ENCODE measurements around the gene FNDC10.

The FNDC10 gene

DNA sequence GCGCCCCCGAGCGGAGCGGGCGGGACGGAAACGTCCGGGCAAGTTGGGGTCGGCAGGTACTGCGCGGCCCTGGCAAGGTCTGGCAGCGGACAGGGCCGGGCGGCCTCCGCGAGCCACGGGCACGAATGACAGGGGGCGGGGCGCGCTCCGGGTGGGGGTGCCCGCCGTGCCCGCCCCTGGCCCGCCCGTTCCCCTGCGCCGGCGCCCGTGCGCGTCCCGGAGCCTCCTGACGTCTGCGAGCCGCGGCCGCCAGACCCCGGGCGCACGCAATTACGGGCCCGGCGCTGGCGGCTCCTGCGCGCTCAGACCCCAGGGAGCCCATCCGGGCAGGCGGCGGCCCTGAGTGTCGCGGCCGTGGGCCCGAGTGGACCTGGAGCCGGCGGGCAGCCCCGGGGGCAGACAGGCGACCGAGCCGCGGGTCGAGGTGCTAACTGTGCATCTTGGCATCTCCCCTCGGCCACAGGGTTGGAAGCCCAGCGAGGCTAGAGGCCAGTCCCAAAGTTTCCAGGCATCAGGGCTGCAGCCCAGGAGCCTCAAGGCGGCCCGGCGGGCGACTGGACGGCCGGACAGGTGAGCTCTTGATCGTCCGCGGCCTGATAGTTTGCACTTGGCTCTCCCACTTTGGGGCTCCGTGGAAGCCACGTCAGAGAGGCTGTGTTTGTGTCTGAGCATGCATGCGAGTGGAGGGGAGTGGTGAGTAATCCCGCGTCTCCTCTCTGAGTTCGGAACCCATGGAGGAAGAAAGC is 16.3 kb upstream of the FNDC10 start:
- DNase-seq (ENCODE audit: low spot score) = peak; percentile 82

DNA sequence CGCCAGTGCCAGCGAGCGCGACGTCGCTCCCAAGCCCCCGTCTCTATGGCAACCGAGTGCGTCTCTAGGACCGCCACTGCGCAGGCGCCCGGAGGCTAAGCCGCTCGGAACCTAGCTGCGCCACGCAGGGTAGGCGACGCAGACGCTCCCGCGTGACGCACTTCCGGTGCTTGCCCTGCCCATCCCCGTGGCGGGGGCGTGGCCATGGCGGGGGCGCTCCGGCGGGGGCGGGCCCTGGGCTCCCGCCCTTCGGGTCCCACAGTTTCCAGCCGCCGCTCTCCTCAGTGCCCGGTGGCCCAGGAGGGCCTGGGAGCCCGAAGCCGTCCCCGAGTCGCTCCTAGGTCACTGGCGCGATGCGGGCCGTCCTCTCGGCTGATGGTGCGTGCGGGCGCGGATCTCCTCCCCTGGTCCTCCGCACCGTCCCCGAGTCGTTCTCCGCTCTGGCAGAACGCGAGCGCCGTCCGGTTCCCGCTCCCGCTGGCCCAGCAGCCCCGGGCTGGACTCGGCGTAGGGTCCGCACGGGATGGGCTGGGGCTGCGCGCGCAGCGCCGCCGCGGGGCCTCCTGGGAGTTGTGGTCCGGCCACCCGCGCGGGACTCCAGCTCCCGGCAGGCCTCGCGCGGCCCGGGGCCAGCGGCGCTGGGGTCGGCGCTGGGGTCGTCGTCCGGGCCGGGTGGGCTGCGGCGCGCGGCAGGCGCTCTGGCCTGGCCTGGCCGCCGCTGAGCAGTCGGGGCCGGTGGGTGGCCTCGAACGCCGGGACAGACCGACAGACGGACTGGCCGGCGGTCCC is 15.5 kb upstream of the FNDC10 start, which contains the start of gene MIB2:
TSS of gene MIB2 (plus strand) at position 245 of the 789 bp plus-strand sequence. CDS start 7,953 bp downstream, outside the sequence.
- DNase-seq (ENCODE audit: low spot score) = peak; percentile 98

DNA sequence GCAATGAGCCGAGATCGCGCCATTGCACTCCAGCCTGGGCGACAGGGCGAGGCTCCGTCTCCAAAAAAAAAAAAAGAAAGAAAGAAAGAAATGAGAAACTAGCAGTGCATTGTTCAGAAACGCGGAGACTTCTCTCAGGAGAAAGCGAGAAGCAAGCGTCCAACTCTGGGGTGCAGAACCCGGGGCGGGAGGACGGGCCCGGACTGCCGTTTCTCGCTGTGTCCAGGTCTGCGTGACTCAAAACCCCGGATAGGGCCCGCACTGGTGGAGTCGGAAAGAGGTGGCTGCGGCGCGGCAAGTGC is 15.0 kb upstream of the FNDC10 start:
- DNase-seq (ENCODE audit: low spot score) = no peak

DNA sequence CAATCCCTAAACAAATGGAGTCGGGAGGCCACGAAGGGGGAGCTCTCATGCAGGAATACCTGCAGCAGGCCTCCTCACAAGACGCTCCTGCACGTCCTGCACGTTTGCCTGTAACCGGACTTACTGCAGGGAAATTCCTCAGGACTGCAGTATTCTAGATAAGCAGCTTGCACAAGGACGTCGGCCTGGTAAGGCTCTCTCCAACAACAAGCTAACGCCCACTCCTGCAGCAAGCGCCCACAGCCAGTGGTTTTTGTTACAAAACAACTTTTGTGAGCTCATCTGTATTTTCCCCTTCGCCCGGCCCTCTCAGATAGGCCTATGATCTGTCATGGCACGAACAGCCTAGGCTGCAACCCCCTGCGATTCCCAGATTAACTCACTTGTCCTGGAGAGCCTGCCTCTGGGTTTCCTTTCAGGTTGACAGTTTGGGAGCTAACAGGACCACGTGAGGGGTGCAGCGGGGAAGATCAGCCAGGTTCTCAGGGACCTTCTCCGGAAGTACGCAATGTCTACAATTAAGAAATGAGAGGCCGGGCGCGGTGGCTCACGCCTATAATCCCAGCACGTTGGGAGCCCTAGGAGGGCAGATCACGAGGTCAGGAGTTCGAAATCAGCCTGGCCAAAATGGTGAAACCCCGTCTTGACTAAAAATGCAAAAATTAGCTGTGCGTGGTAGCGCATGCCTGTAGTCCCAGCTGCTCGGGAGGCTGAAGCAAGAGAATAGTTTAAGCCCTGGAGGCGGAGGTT is 14.4 kb upstream of the FNDC10 start:
- peak; percentile 48 for DNase-seq (ENCODE audit: low spot score)

DNA sequence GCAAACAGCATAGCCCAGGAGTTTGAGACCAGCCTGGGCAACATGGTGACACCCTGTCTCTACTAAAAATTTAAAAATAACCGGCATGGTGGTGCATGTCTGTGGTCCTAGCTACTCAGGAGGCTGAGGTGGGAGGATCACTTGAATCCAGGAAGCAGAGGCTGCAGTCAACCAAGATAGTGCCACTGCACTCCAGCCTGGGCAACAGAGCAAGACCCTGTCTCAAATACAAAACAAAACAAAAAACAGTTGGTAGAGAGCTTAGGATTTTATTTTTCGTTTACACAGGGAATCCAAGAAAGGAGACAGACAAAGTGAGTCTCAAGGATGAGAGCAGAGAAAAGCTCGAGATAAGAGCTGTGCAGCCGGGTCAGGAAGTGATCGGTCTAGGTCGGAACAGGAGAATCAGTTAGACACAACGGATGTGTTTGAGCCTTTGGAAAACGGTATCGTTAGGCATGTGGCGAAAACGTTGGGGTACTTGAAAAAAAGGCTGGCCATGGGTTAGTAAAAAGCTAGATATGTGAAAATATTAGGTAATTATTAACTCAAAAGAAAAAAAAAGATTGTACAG is 13.7 kb upstream of the FNDC10 start:
- DNase-seq (ENCODE audit: low spot score) = no peak

DNA sequence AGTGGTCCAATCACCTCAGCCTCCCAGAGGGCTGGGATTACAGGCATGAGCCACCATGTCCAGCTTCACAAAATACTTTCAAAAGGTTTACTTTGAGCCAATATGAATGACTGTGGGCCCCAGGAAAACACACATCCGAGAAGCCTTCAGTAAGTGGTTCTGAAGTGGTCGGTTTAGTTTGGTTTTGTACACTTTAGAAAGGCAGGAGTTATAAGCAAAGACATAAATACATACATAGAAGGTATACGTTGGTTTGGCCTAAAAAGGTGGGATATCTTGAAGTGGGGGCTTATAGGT is 12.1 kb upstream of the FNDC10 start:
- DNase-seq (ENCODE audit: low spot score) = no peak

DNA sequence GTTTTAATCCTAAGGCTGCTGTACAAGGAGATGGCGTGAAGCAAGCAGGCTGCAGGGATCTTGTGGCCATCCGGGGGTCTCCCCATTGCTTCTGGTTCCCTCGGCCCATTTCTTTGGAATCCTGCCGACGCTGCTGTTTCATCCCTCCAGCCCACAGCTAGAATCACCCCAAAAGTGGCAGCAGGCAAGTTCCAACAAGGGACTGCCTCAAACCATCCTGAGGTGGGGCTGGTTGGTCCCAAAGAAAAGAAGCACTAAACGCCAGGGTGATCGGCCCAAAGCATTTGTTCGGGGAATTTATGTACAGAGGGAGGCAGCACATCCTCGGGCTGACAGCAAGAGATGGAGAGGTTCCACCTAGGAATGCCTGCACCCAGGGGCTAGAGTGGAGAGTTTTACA is 10.9 kb upstream of the FNDC10 start:
- no peak for DNase-seq (ENCODE audit: low spot score)

DNA sequence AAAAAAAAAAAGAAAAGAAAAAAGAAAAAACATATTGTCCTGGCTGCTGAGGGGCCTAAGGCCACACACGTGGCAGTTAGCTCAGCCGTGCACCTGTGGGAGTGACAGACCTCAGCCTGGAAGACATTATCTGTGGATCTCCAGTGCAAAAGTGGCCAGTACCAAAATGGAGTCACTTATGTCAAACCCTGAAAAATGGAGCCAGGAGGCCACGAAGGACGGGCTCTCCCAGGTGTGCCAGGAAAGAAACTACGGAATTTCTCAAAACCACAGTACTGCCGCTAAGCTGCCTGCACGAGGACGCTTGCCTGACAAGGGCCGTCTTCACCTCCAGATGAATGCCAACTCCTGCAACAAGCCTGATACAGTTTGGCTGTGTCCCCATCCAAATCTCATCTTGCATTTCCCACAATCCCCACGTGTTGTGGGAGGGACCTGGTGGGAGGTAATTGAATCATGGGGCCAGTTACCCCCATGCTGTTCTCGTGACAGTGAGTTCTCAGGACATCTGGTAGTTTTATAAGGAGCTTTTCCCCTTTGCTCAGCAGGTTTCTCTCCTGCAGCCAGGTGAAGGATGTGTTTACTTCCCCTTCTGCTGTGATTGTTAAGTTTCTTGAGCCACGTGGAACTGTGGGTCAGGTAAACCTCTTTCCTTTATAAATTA is 10.0 kb upstream of the FNDC10 start:
- DNase-seq (ENCODE audit: low spot score) = no peak

DNA sequence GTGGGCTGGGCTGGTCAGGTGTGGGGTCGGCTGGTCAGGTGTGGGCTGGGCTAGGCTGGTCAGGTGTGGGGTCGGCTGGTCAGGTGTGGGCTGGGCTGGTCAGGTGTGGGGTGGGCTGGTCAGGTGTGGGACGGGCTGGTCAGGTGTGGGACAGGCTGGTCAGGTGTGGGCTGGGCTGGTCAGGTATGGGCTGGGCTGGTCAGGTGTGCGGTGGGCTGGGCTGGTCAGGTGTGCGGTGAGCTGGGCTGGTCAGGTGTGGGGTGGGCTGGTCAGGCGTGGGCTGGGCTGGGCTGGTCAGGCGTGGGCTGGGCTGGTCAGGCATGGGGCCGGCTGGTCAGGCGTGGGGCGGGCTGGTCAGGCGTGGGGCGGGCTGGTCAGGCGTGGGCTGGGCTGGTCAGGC is 6.3 kb upstream of the FNDC10 start:
- DNase-seq (ENCODE audit: low spot score) = no peak

DNA sequence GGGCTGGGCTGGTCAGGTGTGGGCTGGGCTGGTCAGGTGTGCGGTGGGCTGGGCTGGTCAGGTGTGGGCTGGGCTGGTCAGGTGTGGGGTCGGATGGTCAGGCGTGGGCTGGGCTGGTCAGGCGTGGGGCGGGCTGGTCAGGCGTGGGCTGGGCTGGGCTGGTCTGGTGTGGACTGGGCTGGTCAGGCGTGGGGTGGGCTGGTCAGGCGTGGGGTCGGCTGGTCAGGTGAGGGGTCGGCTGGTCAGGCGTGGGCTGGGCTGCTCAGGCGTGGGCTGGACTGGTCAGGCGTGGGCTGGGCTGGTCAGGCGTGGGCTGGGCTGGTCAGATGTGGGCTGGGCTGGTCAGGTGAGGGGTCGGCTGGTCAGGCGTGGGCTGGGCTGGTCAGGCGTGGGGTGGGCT is 5.8 kb upstream of the FNDC10 start:
- no peak for DNase-seq (ENCODE audit: low spot score)

DNA sequence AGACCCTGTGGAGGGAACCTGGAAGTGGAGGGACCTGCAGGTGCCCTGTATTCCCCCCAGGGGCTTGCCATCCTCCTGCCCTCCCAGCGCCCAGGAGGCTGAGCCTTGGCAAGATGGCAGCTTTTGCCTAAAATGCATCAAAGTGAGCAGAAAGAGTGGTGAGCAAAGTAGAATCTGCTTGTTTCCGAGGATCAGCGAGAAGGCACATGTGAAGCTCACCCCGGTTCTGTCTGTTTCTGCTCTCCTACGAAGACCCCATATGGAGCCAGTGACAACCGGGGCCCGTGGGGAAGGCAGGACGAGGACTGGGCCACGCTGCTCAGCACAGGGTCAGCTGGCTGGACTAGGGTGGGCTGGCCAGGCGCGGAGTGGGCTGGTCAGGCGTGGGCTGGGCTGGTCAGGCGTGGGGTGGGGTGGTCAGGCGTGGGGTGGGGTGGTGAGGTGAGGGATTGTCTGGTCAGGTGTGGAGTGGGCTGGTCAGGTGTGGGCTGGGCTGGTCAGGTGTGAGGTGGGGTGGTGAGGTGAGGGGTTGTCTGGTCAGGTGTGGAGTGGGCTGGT is 5.2 kb upstream of the FNDC10 start:
- DNase-seq (ENCODE audit: low spot score) = no peak

DNA sequence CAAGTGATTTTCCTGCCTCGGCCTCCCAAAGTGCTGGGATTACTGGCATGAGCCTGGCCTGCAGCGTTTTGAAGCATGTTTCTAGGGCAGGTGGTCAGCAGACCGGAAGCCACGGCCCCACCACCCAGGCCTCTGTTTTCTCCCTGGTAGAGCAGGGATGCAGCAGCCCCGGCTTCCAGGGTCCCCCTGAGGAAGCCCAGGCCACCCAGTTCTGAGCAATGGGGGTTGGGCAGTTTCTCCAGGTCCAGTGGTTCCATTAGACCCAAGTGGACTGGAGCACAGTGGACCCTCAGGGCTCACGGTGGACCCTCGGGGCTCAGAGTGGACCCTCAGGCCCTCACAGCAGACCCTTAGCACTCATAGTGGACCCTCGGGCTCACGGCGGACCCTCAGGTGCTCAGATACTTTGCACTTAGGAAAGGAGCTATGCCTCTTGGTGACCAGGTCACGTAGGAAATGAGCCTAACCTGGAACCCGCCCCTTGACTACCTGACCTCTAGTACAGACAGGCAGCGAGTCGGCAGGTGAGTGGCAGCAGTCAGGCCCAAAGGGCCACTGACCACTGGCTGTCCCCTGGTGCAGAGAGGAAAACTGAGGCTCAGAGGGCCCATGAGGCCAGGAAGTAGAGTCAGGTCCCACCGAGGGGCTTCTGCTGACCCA is 4.6 kb upstream of the FNDC10 start:
- DNase-seq (ENCODE audit: low spot score) = no peak

DNA sequence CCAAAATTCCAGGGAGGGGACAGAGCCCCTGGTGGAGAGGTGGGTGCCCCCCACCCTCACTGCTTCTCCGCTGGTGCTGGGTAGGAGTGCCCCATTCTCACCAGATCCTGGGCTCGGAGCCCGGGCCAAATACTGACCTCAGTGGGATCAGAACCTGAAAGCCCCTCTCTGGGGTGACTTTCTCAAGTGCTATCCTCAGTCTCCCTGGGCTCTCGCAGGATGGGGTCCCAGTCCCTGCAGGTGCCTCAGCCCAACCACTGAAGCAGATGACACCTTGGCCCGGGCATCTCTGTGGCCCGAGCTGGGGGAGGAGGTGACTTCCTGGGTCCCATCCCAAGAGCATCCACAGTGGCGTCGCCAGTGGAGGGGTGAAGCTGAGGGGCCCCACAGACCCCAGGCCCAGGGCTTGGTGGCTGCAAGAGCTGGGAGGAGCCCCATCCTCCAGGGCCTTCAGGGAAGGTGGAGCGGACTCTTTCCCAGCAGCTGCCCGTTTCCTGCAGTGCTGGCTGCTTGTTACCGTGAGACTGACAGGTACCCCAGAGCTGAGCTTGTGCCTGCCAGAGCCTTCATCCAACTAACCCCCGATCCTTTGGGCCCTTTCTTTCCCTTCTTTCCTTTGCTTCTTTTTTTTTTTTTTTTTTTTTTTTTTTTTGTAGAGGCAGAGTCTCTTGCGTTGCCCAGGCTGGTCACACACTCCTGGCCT is 3.9 kb upstream of the FNDC10 start:
- no peak for DNase-seq (ENCODE audit: low spot score)

DNA sequence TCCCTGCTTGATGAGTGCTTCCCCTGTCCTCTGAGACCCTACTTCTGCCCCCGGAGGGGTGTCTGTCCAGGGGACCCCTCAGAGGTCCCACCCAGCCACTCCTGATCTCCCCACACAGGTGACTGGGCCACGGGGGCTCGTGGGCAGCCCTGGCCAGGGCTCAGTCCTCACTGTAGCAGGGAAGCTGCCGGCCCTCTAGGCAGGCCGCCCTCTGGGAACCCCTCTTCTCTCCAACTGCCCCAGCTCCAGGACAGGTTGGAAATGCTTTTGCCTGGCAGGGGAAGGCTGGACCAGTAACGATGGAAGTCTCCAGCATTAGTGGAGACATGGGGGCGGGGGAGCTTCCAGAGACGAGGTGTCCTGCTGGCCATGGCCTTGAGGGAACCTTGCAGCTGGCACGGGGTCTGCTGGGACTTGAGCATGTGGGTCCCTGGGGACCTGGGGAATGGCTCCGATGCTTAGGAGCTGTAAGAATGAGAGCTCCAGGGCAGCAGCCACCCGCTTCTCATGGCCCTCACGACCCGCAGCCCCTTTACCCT is 3.1 kb upstream of the FNDC10 start:
- no peak for DNase-seq (ENCODE audit: low spot score)

DNA sequence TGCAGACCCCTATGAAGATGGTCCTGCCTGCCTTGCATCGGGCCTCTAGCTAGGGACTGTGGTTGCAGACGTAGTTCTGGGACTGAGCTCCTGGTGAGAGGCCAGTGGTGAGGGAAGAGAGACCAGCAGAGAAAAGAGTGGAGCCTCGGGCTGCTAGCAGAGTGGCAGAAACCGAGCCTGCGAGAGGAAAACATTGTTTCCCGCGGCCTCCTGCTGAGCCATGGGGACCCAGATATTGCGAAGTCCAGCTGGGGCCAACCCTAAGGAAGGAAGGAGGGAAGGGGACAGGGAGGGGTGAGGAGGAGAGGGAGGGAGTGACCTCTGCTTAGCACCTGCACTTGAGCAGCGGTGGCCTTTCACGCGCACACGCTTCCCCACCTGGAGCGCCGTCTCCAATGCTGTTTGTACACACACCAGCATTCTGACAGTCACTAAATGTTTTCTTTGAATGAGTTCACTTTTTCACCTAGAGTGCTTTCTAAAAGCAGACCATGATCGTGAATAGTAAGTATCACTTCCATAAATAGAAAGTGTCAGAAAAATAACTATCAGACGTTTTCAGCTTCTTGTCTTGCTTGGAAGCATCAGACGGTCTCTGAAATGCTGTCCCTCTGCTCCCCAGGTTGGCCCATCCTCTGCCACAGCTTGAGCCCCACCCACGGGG is 2.5 kb upstream of the FNDC10 start:
- DNase-seq (ENCODE audit: low spot score) = no peak

DNA sequence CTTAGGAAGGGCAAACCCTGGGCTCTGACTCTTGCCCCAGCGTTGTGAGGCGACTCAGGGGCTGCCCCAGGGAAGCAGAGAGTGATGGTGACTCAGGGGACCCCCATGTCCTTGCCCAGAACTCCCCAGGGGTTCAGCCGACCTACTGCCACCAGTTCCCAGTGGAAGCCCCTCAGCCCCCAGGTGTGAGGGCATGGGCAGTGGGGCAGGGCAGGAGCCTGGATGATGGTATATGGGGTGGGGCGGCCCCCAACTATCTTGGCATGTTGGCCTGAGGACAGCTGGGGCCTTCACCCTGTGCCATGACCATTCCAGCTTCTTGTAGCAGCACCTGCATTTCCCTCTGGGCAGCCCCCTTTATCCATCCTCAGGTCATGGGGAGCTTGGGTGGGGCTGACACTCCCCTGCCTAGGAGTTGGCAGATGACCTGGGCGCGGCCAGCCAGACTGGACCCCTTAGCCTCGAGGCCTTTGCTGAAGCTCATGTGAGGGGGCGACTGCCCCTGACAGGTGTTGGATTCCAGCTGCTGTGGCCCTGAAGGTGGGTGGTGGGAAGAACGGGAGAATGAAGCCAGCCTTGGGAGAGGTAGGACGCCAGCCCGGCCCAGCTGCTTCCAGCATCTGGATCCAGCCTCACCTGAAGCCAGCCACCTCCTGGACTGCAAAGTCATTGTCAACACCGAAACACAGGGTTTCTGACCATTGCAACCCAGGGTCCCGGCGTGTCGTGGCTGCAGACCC is 1.8 kb upstream of the FNDC10 start:
- DNase-seq (ENCODE audit: low spot score) = no peak

DNA sequence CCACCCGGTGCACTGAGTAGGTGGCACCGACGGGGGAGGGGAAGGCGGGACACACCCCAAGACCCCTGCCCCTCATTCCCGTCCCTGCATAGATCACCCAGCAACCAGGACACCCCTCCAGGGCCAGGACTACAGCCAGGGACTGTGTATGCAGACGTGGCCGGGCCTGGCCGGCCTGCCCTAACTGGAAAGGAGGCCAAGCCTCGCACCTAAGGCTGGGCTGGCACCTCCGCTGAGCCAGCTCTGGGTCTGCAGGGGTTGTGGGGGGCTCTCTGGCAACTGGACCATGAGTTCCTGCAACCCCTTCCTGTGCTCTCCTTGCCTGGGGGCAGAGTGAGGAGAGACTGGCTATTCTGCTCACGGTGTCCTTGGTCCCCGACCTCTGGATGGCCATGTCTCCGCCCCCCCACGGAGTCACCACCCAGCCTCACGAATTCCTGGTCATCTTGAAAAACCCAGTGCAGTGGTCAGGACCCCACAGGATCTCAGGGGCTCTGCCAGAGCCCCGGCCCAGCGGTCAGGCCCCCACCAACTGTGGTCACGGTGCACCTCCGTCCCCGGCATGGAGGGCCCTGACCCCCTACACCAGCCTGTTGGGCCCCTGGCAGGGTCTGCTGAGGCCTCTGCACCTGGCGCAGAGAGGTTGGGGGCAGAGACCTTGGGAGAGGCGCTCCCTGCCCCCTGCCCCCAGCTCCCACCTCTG is 1.1 kb upstream of the FNDC10 start:
- DNase-seq (ENCODE audit: low spot score) = no peak

Data from D341Med (cell line).